HG03378 (cell line): Measurements from ENCODE around the gene NTN1.
"Not testable (repeated sequence)": the region's sequence is repeated elsewhere in the genome, so short reads cannot be mapped to it uniquely, and the experiment has no call there.

Experiments
- ATAC-seq: cut with Tn5 transposase; IDR thresholded peaks from one replicate; pipeline ENCODE4 v1.9.1; 2021; ENCODE audit warnings: mild to moderate bottlenecking, moderate library complexity; ENCODE audit not compliant: unreplicated experiment

The NTN1 gene

GRCh38 chr17:9151740-9152139 is 130.4 kb downstream of the NTN1 start:
- not testable (repeated sequence) for ATAC-seq

- no peak for ATAC-seq
Observed at GRCh38 chr17:9158544-9159452, 137.5 kb downstream of the NTN1 start.

- no peak for ATAC-seq
Observed at GRCh38 chr17:9162275-9162985, 141.1 kb downstream of the NTN1 start.

- ATAC-seq: no peak
Observed at GRCh38 chr17:9166788-9167187, 145.5 kb downstream of the NTN1 start.

GRCh38 chr17:9167379-9167778 is 146.1 kb downstream of the NTN1 start:
- ATAC-seq: no peak

GRCh38 chr17:9169116-9169515 is 147.8 kb downstream of the NTN1 start:
- no peak for ATAC-seq

- ATAC-seq: no peak
Observed at GRCh38 chr17:9170336-9170735, 149.0 kb downstream of the NTN1 start.

GRCh38 chr17:9170853-9171252 is 149.5 kb downstream of the NTN1 start:
- no peak for ATAC-seq

GRCh38 chr17:9173386-9173983 is 152.2 kb downstream of the NTN1 start:
- ATAC-seq: no peak

- no peak for ATAC-seq
Observed at GRCh38 chr17:9174312-9174711, 153.0 kb downstream of the NTN1 start.

GRCh38 chr17:9174779-9175574 is 153.7 kb downstream of the NTN1 start:
- no peak for ATAC-seq

- ATAC-seq: no peak
Observed at GRCh38 chr17:9175700-9176467, 154.6 kb downstream of the NTN1 start.

GRCh38 chr17:9177212-9177611 is 155.9 kb downstream of the NTN1 start:
- no peak for ATAC-seq

GRCh38 chr17:9178319-9178718 is 157.0 kb downstream of the NTN1 start:
- no peak for ATAC-seq

- ATAC-seq: no peak
Observed at GRCh38 chr17:9179602-9180001, 158.3 kb downstream of the NTN1 start.

- ATAC-seq: no peak
Observed at GRCh38 chr17:9181640-9182039, 160.3 kb downstream of the NTN1 start.

GRCh38 chr17:9183306-9183705 is 162.0 kb downstream of the NTN1 start:
- no peak for ATAC-seq

GRCh38 chr17:9185142-9185541 is 163.8 kb downstream of the NTN1 start:
- no peak for ATAC-seq

GRCh38 chr17:9185688-9186284 is 164.5 kb downstream of the NTN1 start:
- no peak for ATAC-seq

GRCh38 chr17:9187828-9188227 is 166.5 kb downstream of the NTN1 start:
- ATAC-seq: no peak
